GM03348 (cell line): ENCODE data around the gene SMARCA4.
A peak's percentile ranks its signal among the peaks of the same experiment; 100 is the strongest.

ENCODE experiments used
- DNase-seq: peaks from one replicate; pipeline ENCODE4 v3.0.0; 2012; ENCODE audit warnings: low spot score

Gene SMARCA4

GRCh38 chr19:10960314-10961072 lies at the start of gene SMARCA4:
TSS of gene SMARCA4 (plus strand) at chr19:10961030. CDS start at chr19:10984152, 23,122 bp downstream.
- DNase-seq: peak; percentile 100

GRCh38 chr19:10911579-10912363 lies 49.1 kb upstream of the SMARCA4 start:
- DNase-seq: no peak

GRCh38 chr19:10912619-10913018 lies 48.2 kb upstream of the SMARCA4 start:
- no peak for DNase-seq

GRCh38 chr19:10913716-10914340 lies 47.0 kb upstream of the SMARCA4 start:
- DNase-seq: no peak

- DNase-seq: peak; percentile 95
Observed at GRCh38 chr19:10915130-10916091, 45.4 kb upstream of the SMARCA4 start.

- DNase-seq: no peak
Observed at GRCh38 chr19:10916602-10917001, 44.2 kb upstream of the SMARCA4 start.

GRCh38 chr19:10918359-10918758 lies 42.5 kb upstream of the SMARCA4 start:
- DNase-seq: no peak

GRCh38 chr19:10919352-10920287 lies 41.2 kb upstream of the SMARCA4 start:
- DNase-seq: no peak

GRCh38 chr19:10920288-10920655 lies 40.6 kb upstream of the SMARCA4 start:
- DNase-seq: no peak

GRCh38 chr19:10920781-10921180 lies 40.0 kb upstream of the SMARCA4 start:
- no peak for DNase-seq

GRCh38 chr19:10921199-10921909 lies 39.5 kb upstream of the SMARCA4 start:
- DNase-seq: no peak

- DNase-seq: no peak
Observed at GRCh38 chr19:10921910-10922637, 38.8 kb upstream of the SMARCA4 start.

- no peak for DNase-seq
Observed at GRCh38 chr19:10922638-10923014, 38.2 kb upstream of the SMARCA4 start.

GRCh38 chr19:10923260-10924112 lies 37.3 kb upstream of the SMARCA4 start:
- DNase-seq: no peak

- no peak for DNase-seq
Observed at GRCh38 chr19:10924597-10924996, 36.2 kb upstream of the SMARCA4 start.

- peak; percentile 41 for DNase-seq
Observed at GRCh38 chr19:10927730-10928562, 32.9 kb upstream of the SMARCA4 start.
